Activated CD4-positive, alpha-beta T cell treated with anti-CD3 and anti-CD28 coated beads, Interleukin-2, amount 50 U/mL, for 1 hour (primary cell): Measurements from ENCODE around the gene TMEM238.

Experiments used
- DNase-seq: peaks from one replicate; pipeline ENCODE4 v3.0.0-alpha.2; 2020

TMEM238 gene

GRCh38 chr19:55354698-55355212 is 29.3 kb downstream of the TMEM238 start, which contains the start of gene COX6B2:
TSS of gene COX6B2 (minus strand) at chr19:55354719. CDS start at chr19:55354521, 198 bp downstream.
- DNase-seq = no peak

GRCh38 chr19:55353803-55354697 is 30.0 kb downstream of the TMEM238 start:
- DNase-seq = peak; percentile 70

GRCh38 chr19:55353356-55353802 is 30.7 kb downstream of the TMEM238 start:
- no peak for DNase-seq

GRCh38 chr19:55352549-55353145 is 31.4 kb downstream of the TMEM238 start:
- DNase-seq = no peak

- no peak for DNase-seq
Observed at GRCh38 chr19:55352040-55352439, 32.1 kb downstream of the TMEM238 start.

- no peak for DNase-seq
Observed at GRCh38 chr19:55350620-55351315, 33.3 kb downstream of the TMEM238 start.

- DNase-seq = no peak
Observed at GRCh38 chr19:55348317-55349034, 35.6 kb downstream of the TMEM238 start.

- DNase-seq = no peak
Observed at GRCh38 chr19:55347442-55348009, 36.6 kb downstream of the TMEM238 start.

- no peak for DNase-seq
Observed at GRCh38 chr19:55346725-55347441, 37.2 kb downstream of the TMEM238 start.

- DNase-seq = no peak
Observed at GRCh38 chr19:55345818-55346724, 38.0 kb downstream of the TMEM238 start.

GRCh38 chr19:55345101-55345817 is 38.8 kb downstream of the TMEM238 start:
- DNase-seq = no peak

- DNase-seq = no peak
Observed at GRCh38 chr19:55344444-55344843, 39.6 kb downstream of the TMEM238 start.

- no peak for DNase-seq
Observed at GRCh38 chr19:55341595-55342531, 42.2 kb downstream of the TMEM238 start.

GRCh38 chr19:55341171-55341588 is 42.9 kb downstream of the TMEM238 start:
- peak; percentile 37 for DNase-seq

- DNase-seq = no peak
Observed at GRCh38 chr19:55340784-55341147, 43.3 kb downstream of the TMEM238 start.

- no peak for DNase-seq
Observed at GRCh38 chr19:55339889-55340783, 44.0 kb downstream of the TMEM238 start.

- DNase-seq = peak; percentile 100
Observed at GRCh38 chr19:55339105-55339888, 44.8 kb downstream of the TMEM238 start, which contains the start of gene KMT5C. TSS of gene KMT5C (plus strand) at chr19:55339876. CDS start at chr19:55341937, 2,061 bp downstream.
